Activated gamma-delta T cell treated with anti-CD3 and anti-CD28 coated beads, Interleukin-2, amount 50 U/mL, for 16 hours (primary cell): ENCODE results near the gene YBEY.

Experiments
- DNase-seq: peaks from one replicate; pipeline ENCODE4 v3.0.0-alpha.2; 2020; ENCODE audit warnings: low read depth

YBEY gene

GRCh38 chr21:46264690-46265144, 21.4 kb upstream of the YBEY start:
- DNase-seq, result no peak

- no peak for DNase-seq
Measured at GRCh38 chr21:46265736-46266525, 20.2 kb upstream of the YBEY start.

DNA sequence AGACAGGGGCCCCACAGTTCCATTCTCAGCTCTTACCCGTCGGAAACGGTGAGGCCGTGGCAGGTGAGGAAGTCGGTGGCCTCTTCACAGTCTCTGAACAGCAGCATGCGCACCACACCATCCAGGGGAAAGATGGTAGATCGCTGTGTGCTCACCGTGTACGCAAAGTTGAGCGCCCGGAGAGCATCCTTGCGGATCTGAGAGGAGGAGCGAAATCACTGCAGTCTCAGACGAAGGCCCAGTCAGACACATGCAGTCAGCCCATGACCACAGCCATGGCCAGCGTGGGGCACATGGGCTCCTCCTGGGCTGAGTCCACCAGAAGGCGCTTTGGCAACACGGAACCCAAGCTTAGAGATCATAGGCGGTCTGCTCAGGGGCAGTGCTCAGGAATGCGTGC, 19.2 kb upstream of the YBEY start:
- DNase-seq, result no peak

DNA sequence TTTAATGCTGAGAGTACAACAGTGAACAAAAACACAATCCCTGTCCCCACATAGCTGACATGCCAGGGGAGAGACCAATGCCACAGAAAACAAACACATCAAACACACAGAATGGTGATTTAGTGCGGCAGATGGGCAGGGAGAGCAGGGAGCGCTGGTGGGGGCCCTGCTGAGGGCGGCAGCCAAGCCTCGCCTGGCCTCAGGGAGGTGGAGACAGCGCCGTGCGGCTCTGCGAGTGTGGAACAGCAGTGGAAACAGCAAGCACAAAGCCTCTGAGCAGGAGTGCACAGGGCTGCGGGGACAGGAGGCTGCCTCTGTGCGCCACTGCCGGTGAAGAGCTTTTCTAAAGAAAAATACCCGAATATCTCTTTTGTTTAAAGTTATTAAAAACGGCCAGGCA, 17.8 kb upstream of the YBEY start:
- no peak for DNase-seq

DNA sequence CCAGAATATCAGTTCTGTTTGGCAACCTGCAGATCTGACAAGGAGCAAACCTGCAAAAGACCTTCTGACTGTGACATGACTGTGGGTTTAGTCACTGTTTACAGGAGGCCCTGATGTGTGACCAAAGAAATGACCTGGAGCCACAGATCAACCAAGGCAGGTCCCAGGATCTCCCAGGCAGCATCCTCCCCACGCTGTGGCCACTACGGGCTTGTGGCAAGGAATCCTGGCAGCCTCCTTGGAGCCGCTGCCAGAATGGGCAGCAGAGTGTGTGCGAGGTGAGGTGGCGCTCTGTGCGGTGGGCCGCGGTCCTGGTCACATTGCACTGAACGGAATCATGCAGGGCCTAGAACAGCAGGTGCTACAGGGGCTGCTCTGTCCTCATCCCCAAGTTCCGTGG, 16.7 kb upstream of the YBEY start:
- no peak for DNase-seq

- DNase-seq, result no peak
Measured at GRCh38 chr21:46273341-46273740, 12.8 kb upstream of the YBEY start.

DNA sequence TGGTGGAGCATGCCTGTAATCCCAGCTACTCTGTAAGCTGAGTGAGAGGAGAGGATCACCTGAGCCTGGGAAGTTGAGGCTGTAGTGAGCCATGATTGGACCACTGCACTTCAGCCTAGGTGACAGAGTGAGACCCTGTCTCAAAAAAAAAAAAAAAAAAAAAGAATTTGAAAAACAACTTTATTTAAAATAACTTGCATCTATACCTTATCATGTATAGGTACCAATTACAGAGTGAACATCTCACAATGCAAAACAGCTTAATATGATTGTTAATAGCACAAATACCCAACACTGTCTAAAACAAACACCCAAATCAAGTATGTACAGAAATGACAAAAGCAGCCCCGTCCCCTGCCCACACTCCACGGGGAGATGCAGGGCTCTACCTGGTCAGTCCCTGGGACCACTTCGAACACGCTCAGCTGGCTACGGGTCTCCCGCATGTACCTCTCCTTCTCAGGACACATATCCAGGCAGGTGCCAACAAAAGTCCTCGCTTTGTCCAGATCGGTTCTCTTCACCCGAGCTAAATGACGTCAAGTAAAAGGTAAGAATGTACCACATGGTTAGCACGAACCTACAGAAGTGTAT, 11.2 kb upstream of the YBEY start:
- no peak for DNase-seq

DNA sequence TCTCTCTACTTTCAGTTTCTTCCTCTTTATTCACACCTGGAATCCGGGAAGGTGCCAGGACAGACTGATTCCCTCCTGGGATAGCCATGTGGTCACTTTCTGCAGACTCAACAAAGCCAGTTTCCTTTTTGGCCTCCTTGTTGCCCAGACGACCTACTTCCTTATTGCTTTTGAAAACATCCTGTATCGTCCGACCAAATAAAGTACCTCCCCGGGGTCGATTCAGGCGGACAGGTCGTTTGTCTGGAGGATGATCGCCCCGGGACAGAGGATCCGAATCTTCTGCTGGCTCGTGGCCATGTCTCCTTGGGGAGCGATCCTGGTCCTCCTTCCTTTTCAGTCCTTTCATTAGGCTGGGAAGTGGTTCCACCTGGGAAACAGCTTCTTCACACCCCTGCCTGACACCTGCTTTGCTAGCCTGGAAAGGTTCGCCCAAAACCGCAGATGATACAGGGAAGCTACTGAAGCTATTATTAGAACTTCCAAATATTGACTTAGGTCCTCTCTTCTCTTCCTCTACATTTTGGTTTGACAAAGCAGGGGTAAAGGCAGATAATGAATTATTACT, 2.0 kb upstream of the YBEY start:
- DNase-seq, result no peak

GRCh38 chr21:46284733-46285132, 1.4 kb upstream of the YBEY start:
- no peak for DNase-seq

- DNase-seq, result no peak
Measured at GRCh38 chr21:46285206-46285661, 908 bp upstream of the YBEY start, which contains the start of gene MCM3AP. TSS of gene MCM3AP (minus strand) at chr21:46285611. CDS start at chr21:46285286, 325 bp downstream.

DNA sequence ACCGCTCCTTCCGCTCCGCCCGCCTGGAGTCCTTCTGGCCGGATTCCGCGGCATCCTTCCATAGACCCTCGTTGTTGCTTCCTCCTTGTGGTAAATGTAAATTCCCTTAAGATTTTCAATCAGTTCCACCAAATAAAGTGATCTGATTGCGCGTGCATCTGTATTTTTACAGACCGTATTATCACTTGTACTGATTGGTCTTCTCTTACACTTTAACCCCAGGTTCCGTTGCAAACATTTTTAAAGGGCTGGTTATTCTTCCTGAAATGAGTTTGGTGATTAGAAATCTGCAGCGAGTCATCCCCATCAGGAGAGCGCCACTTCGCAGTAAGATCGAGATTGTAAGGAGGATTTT, 483 bp downstream of the YBEY start:
- no peak for DNase-seq

DNA sequence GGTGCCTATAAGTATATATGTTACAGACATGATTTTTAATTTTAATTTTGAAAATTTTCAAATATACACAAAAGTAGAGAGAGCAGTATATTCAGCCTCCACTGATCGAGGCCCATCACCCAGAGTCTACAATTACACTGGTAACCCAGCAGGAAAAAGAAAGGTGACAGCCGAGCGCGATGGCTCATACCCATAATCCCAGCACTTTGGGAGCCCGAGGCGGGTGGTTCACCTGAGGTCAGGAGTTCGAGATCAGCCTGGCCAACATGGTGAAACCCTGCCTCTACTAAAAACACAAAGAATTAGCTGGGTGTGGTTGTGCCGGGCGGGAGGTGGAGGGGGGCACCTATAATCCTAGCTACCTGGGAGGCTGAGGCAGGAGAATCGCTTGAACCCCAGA, 1.4 kb downstream of the YBEY start:
- DNase-seq, result no peak

DNA sequence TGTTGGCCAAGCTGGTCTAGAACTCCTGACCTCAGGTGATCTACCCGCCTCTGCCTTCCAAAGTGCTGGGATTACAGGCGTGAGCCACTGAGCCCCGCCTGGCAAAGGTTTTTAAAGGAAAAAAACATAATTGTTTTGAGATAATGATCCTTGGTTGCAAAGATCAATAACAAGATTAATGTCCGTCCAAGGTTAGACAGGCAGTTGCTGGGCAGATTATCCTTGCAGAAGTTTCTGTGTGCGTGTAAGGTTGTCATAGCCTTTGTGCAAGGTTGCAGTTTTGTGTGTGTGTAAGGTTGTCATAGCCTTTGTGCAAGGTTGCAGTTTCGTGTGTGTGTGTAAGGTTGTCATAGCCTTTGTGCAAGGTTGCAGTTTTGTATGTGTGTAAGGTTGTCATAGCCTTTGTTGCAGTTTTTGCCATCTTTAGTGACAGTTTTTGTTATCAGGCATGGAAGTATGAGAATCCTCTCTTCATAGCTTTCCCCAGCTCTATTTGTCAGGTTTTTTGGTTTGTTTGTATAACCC, 3.6 kb downstream of the YBEY start:
- no peak for DNase-seq

- DNase-seq, result no peak
Measured at GRCh38 chr21:46291561-46291960, 5.4 kb downstream of the YBEY start.

DNA sequence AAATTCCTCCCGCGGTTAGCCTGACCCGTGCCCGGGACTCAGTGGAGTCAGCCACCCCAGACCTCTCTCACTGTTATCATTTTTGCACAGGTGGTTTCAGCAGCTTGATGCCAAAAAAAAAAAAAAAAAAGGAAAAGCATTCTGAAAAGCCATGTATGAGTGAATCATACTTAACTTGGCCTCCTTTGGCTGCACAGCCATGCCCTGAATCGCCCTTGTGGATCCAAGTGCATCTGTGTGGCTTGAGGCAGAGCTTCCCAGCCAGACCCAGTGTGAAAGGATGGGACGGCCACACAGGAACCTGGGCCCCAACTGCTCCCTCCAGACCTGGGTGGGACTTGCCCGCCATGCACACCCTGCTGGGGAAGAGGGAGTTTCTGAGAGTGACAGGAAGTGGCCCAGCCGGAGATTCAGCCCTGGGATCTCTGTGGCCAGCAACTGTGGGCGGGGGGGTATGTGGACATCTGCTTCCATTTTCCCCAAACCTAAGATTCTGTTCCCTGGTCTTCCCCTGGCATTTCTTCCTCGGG, 8.6 kb downstream of the YBEY start:
- DNase-seq, result no peak

DNA sequence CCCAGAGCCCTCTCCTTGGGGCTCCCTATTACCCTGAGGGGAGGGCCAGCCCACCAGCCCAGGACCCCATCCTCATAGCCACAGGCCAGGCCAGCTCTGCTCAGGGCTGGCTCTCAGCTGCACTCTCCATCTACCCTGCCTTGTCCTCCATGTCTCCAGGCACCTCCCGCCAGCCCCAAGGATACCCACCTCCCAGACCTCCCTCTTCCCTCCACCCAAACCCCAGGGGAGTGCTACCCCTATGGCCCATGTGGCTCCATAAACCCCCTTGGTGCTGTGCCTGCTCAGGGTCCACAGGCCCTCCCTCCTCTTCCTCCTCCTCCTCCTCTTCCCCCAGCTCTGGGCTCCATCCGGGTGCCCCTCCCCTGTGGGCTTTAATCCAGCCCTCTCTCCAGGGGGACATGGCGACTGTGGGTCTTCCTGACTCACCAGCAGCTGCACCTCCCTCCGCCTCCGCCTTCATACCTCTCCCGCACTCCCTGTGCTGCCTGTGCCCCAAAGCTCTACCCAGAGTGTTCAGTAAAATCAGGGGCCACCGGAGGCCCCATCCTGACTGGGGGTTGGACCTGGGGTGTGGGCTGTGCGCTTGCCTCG, 9.1 kb downstream of the YBEY start:
- no peak for DNase-seq

DNA sequence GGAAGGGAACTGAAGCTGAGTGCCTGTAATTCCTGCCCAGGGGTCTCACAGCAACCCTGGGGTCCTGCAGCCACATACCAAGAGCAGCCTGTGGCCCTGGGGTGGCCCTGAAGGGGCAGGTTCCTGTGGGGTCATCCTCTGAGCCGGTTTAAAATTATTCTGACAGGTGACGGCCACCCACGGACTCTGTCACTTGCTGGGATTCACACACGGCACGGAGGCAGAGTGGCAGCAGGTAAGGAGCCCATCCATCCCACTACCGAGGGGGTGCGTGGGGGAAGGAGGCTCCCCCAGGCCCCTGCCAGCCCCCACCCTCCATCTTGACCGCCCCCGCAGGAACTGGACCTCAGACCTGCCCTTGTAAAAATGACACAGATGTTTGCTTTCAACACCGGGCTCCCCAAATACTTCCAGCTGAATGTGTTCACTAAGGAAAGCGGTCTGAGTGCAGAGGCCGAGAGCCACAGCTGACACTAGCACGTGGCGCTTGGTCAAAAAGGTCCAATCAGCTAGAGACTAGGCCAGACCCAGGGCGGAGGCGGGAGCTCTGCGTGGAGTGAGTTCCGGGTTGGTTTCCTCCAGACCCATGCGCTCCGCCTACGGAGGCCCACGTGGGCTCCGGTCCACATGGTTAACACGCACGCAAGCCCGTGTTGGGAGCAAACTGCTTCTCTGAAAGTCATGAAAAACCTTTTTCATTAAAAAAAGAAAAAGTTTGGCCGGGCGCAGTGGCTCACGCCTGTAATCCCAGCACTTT, 10.0 kb downstream of the YBEY start:
- peak; percentile 16 for DNase-seq

DNA sequence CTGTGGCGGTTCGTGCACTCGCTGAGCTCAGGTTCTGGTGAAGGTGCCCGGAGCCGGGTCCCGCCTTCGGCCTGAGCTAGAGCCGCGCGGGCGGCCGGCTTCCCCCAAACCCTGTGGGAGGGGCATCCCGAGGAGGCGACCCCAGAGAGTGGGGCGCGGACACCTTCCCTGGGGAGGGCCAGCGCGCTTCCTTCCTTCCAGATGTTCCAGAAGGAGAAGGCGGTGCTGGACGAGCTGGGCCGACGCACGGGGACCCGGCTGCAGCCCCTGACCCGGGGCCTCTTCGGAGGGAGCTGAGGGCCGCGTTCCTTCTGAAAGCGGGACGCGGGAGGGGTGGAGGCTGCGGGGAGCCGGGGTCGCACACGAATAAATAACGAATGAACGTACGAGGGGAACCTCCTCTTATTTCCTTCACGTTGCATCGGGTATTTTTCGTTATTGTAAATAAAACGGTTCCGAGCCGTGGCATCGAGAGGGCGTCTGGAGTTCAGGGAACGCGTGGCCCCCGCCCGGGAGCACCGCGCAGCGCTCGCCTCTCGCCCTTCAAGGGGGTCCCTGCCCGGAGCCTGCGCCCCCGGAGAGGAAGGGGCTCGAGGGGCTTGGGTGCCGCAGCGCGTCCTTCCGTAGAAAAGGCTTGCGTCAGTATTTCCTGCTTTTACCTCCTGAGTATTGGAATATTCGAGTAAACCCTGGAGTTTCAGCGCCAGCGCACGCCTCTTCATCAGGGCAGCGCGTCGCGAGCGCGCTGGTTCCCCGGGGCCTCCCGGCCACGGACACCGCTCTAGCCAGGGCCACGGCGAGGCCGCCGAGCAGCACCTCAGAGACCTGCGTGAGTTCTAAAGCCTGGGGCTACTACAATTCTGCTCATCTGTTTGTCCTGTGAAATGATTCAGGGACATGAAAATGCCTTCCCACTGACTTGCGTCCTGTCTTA, 11.5 kb downstream of the YBEY start:
- no peak for DNase-seq

GRCh38 chr21:46299167-46299566, 13.0 kb downstream of the YBEY start:
- no peak for DNase-seq

DNA sequence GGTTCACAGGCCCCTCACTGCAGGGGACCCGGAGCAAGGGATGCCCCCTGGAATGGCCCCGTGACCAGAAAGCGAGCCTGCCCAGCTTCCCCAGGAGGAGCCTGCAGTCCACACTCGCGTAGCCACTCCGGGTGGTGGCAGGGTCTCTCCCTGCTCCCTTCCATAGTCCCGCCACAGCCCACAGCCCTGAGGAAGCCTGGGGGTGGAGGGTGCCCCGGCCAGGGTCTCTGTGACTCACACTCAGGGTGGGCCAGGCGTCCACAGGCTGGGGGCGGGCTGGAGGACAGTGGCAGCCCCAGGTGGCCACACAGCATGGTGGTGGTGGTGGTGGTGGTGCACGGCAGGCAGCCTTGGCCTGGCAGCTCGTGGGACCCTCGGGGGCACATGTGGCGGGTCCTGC, 15.6 kb downstream of the YBEY start:
- no peak for DNase-seq

DNA sequence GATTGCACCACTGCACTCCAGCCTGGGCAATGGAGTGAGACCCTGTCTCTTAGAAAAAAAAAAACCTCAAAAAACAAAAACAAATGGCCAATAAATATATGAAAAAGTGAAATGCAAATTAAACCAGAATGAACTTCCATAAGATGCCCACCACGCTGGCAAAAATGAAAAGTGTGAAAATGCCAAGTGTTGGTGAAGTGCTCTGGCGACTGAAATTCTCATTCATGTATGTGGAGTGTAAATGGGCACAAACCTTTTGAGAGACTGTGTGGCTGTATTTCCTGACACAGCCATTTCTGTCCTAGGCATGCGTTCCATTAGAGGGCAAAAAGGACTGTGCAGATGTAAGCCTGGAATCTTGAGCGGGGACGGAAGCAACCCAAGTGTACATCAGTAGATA, 18.3 kb downstream of the YBEY start:
- DNase-seq, result no peak
